Stimulated activated naive CD8-positive, alpha-beta T cell treated with anti-CD3 and anti-CD28 coated beads, Interleukin-15, amount 100 ng/mL, for 72 hours (primary cell): Measurements from ENCODE around the gene FAM13C.

Source experiments
- ATAC-seq: fragments of 150-1000 bp; cut with Tn5 transposase; 2 replicates; pipeline ENCODE4 v1.10.0; 2021; ENCODE audit warnings: mild to moderate bottlenecking, moderate library complexity
- DNase-seq, 2 donors: peaks; one replicate each; pipeline ENCODE4 v3.0.0; 2021 to 2022
- H3K27ac Mint-ChIP-seq, 2 donors: one replicate each; pipeline ENCODE4 v1.8.0; 2022; ENCODE audit warnings: mild to moderate bottlenecking in 2 of 2, mixed read lengths in 2 of 2, moderate library complexity in 2 of 2
- H3K27me3 Mint-ChIP-seq: one replicate; pipeline ENCODE4 v1.8.0; 2022; ENCODE audit warnings: mixed read lengths
- H3K4me1 Mint-ChIP-seq: one replicate; pipeline ENCODE4 v1.8.0; 2022; ENCODE audit warnings: mild to moderate bottlenecking, mixed read lengths
- H3K4me3 Mint-ChIP-seq, 2 donors: one replicate each; pipeline ENCODE4 v1.8.0; 2022; ENCODE audit warnings: mild to moderate bottlenecking in 2 of 2, mixed read lengths in 2 of 2, moderate library complexity in 1 of 2
- H3K9me3 Mint-ChIP-seq, 2 donors: one replicate each; pipeline ENCODE4 v1.8.0; 2022; ENCODE audit warnings: mixed read lengths in 2 of 2

The FAM13C gene

DNA sequence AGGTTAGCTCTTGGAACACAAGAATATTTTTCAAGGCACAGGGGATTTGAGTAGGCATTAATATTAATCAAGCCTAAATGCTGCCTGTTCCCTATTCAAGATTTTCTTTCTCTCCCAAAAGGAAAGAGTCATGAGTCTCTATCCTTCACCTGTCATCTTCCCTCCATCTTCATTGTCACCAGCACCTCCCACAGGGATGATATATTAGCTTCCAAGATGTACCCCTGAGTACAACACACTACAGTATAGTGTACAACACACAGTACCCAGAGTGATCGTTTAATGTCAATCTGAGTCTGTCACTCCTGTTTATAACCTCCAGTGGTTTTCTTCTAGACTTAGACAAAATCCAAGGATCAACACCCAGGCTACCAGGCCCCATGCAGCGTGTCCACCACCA, 50.1 kb downstream of the FAM13C start:
- no peak for ATAC-seq
- H3K27me3 Mint-ChIP-seq, result no peaks in the 10 kb centered on the region
- no peak overlapping the region for H3K4me3 Mint-ChIP-seq
- no peaks in the 10 kb centered on the region for H3K4me1 Mint-ChIP-seq
- peaks cover 0 to 11% of the 10 kb centered on the region in 2 donors for H3K9me3 Mint-ChIP-seq
- H3K27ac Mint-ChIP-seq, result no peak overlapping the region
- DNase-seq, result no peak

DNA sequence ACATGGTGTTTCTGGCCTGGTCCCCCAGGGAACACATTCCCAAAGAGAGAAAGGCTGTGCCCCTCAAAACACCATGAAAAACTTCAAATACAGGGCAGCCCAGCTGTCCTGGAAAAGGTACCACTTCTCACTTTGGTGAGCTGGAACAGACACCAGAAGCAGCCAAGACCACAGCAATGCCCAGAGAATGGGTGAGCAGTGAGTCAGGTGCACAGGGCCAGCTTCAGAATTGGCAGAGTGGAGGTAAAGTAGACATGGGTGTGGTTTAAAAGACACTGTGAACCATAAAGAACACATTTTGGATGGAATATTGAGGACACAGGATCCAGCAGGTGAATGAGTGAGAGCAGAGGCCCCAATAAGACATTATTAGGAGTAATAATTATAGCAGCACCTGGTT, 51.3 kb downstream of the FAM13C start:
- Mint-ChIP-seq H3K27ac (no peak overlapping the region), H3K4me1 (no peaks in the 10 kb centered on the region), H3K27me3 (no peaks in the 10 kb centered on the region), H3K9me3 (peaks cover 0 to 11% of the 10 kb centered on the region in 2 donors), H3K4me3 (no peak overlapping the region)
- DNase-seq, result no peak
- no peak for ATAC-seq

DNA sequence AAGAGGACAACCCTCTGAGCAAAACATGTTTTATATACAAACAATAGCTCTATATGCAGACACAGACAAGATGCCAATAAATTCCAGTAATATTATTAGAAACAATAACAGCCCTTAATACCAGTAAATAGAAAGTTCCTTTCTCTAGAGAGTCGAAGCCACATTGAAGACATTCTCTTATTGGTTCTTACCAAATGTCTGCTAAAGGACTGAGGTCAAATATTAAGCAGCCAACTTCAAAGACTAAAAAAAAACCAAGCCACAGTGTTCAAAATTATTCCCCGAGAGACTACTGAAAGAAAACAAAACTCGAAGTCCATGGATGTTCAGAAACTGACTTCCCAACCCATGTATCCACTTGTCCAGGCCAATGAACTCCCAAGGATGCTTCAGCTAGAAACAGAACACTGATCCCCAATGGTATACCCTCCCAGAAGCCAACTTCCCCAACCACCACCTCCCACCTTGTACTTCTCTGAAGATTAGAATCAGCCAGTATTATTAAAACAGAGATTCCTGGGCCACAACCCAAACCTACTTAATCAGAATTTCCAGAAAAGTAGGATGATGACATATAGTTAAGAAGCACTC, 51.9 kb downstream of the FAM13C start:
- DNase-seq, result no peak
- H3K4me3 Mint-ChIP-seq, result no peak overlapping the region
- H3K4me1 Mint-ChIP-seq, result no peaks in the 10 kb centered on the region
- no peaks in the 10 kb centered on the region for H3K27me3 Mint-ChIP-seq
- no peak for ATAC-seq
- peaks cover 0 to 11% of the 10 kb centered on the region in 2 donors for H3K9me3 Mint-ChIP-seq
- H3K27ac Mint-ChIP-seq, result no peak overlapping the region

DNA sequence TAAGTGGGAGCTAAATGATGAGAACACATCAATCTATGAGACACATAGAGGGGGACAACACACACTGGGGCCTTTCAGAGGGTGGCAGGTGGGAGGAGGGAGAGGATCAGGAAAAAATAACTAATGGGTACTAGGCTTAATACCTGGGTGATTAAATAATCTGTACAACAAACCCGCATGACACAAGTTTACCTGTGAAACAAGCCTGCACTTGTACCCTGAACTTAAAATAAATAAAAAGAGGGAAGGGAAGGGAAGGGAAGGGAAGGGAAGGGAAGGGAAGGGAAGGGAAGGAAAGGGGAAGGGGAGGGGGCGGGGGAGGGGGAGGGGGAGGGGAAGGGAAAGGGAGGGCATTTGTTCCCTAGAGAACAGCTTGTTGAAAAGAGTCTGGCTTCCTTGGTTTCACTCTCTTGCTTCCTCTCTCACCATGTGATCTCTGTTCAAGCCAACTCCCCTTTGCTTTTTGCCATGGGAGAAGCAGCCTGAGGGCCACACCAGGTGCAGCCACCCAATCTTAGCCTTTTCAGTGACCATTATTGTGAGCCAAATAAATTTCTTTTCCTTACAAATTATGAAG, 57.7 kb downstream of the FAM13C start:
- Mint-ChIP-seq H3K4me1 (no peaks in the 10 kb centered on the region), H3K27me3 (no peaks in the 10 kb centered on the region), H3K9me3 (peaks cover 0 to 9% of the 10 kb centered on the region in 2 donors), H3K4me3 (no peak overlapping the region), H3K27ac (no peak overlapping the region)
- no peak for DNase-seq
- no peak for ATAC-seq

- no peaks in the 10 kb centered on the region for H3K9me3 Mint-ChIP-seq
- no peak overlapping the region for H3K4me3 Mint-ChIP-seq
- no peaks in the 10 kb centered on the region for H3K27me3 Mint-ChIP-seq
- no peak for DNase-seq
- H3K4me1 Mint-ChIP-seq, result no peaks in the 10 kb centered on the region
- no peak for ATAC-seq
- peak overlapping the region in 1 of 2 donors; percentile 28 for H3K27ac Mint-ChIP-seq
Observed at GRCh38 chr10:59303018-59303417, 59.3 kb downstream of the FAM13C start.

DNA sequence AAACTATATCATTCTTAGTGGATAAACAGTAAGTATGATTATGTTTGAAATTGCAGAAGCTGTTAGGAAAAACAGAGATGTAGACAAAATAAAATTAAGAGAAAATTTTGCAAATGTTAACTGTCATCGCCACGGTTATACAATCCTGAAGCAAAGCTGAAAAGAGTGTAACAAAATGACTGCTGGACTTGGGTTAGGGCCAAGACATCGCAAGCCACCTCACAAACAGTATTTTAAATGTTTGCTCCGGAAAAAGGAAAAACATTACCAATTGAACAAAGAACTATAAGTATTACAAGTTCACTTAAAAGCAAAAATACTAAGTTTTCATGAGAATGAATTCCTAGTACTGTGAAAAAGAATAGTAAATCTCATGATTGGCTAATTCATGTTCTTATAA, 60.0 kb downstream of the FAM13C start:
- Mint-ChIP-seq H3K27ac (no peak overlapping the region), H3K9me3 (no peaks in the 10 kb centered on the region), H3K4me1 (no peaks in the 10 kb centered on the region), H3K4me3 (no peak overlapping the region), H3K27me3 (no peaks in the 10 kb centered on the region)
- DNase-seq, result no peak
- no peak for ATAC-seq

DNA sequence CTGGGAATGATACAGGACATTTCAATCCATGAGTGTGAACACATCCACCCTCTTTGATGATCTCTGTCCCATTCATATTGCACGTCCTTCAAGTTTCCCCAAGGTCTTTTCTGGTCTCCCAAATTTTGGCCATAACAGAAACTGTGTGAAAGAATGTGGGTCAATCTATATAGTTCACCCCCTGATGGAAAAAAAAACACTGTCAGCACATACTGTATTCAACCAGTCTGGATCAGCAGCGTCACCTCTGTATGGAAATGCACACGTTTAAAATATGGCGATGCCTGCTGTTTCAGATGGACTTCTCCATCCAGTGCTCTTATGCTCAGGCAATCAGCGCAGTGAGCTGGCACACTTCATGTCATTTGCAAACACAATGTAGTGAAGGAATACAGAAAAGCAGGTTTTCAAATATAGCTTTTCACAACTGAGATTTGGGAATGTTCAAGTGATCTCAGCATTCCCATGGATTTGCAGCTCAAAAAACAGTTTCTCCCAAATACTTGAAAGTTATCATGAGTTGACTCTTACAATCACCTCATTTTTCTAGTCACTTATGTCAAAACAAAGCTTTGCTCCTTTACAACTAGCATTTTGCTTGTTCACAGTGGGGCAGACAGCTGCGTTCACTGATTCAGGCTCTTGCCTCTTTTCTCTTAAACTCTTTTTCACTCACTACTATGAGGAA, 61.1 kb downstream of the FAM13C start:
- Mint-ChIP-seq H3K4me3 (no peak overlapping the region), H3K4me1 (no peaks in the 10 kb centered on the region), H3K27ac (no peak overlapping the region), H3K27me3 (no peaks in the 10 kb centered on the region), H3K9me3 (no peaks in the 10 kb centered on the region)
- ATAC-seq, result no peak
- DNase-seq, result no peak

DNA sequence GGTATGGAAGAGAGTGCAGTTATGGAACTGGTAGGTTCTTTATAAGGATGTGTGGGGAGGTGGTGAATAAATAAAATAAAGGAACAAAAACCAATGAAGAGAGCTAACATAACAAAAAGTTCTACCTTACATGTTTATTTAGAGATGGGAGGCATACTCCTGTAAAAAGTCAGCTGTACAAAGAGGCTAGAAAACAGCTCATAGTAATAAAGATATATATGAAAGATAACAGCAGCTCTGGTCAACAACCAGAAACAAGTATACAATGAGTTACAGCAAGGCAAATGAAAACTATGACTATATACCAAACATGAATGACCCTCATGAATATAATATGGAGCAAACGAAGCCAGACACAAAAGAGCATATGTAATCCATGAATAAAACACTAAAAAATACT, 62.0 kb downstream of the FAM13C start:
- ATAC-seq (no peak), DNase-seq (no peak)

DNA sequence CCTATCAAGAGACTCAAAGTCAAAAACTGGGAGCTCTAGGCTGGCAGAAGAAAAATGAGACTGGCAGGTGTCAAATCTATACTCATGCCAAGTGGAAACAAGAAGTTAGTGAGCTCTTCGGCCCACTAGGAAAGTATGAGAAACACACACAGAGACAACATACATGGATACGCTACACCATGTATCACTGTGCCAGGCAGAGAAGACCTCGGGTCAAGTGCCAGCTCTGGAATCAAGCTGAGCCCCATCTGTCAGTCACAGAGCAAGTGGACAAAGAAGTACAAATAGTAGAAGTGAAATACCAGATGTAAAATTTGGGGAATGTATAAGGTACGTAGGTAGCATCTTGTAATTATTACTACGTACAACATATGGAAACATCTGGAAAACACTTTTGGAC, 62.4 kb downstream of the FAM13C start:
- Mint-ChIP-seq H3K4me3 (no peak overlapping the region), H3K4me1 (no peaks in the 10 kb centered on the region), H3K9me3 (no peaks in the 10 kb centered on the region), H3K27me3 (no peaks in the 10 kb centered on the region), H3K27ac (no peak overlapping the region)
- no peak for DNase-seq
- no peak for ATAC-seq

More for the DNA sequence above, 62.0 kb downstream of the FAM13C start:
- Mint-ChIP-seq H3K9me3 (no peaks in the 10 kb centered on the region), H3K4me3 (no peak overlapping the region), H3K4me1 (no peaks in the 10 kb centered on the region), H3K27me3 (no peaks in the 10 kb centered on the region), H3K27ac (no peak overlapping the region)

GRCh38 chr10:59290448-59290847, 71.9 kb downstream of the FAM13C start:
- H3K9me3 Mint-ChIP-seq, result no peaks in the 10 kb centered on the region
- no peaks in the 10 kb centered on the region for H3K27me3 Mint-ChIP-seq
- no peak overlapping the region for H3K4me3 Mint-ChIP-seq
- no peaks in the 10 kb centered on the region for H3K4me1 Mint-ChIP-seq
- DNase-seq, result no peak
- no peak for ATAC-seq
- no peak overlapping the region for H3K27ac Mint-ChIP-seq

- ATAC-seq, result no peak
- Mint-ChIP-seq H3K4me1 (no peaks in the 10 kb centered on the region), H3K9me3 (peaks cover 0 to 3% of the 10 kb centered on the region in 2 donors), H3K4me3 (no peak overlapping the region), H3K27ac (no peak overlapping the region), H3K27me3 (peaks cover 3% of the 10 kb centered on the region)
- DNase-seq, result no peak
Observed at GRCh38 chr10:59289853-59290252, 72.5 kb downstream of the FAM13C start.

- Mint-ChIP-seq H3K27ac (no peak overlapping the region), H3K4me1 (no peaks in the 10 kb centered on the region), H3K27me3 (peaks cover 11% of the 10 kb centered on the region), H3K9me3 (peaks cover 0 to 8% of the 10 kb centered on the region in 2 donors), H3K4me3 (no peak overlapping the region)
- no peak for DNase-seq
- ATAC-seq, result no peak
Observed at GRCh38 chr10:59287587-59288255, 74.6 kb downstream of the FAM13C start.

- H3K4me3 Mint-ChIP-seq, result no peak overlapping the region
- no peaks in the 10 kb centered on the region for H3K4me1 Mint-ChIP-seq
- no peak for DNase-seq
- H3K27me3 Mint-ChIP-seq, result peaks cover 11% of the 10 kb centered on the region
- peaks cover 0 to 8% of the 10 kb centered on the region in 2 donors for H3K9me3 Mint-ChIP-seq
- no peak overlapping the region for H3K27ac Mint-ChIP-seq
- ATAC-seq, result no peak
Observed at GRCh38 chr10:59285848-59286247, 76.5 kb downstream of the FAM13C start.

GRCh38 chr10:59285073-59285472, 77.3 kb downstream of the FAM13C start:
- no peak overlapping the region for H3K27ac Mint-ChIP-seq
- no peak overlapping the region for H3K4me3 Mint-ChIP-seq
- no peaks in the 10 kb centered on the region for H3K4me1 Mint-ChIP-seq
- no peak for ATAC-seq
- peaks cover 11% of the 10 kb centered on the region for H3K27me3 Mint-ChIP-seq
- peaks cover 0 to 8% of the 10 kb centered on the region in 2 donors for H3K9me3 Mint-ChIP-seq
- DNase-seq, result no peak

GRCh38 chr10:59284118-59284975, 78.0 kb downstream of the FAM13C start:
- Mint-ChIP-seq H3K27ac (peak overlapping the region in 1 of 2 donors; percentile 55), H3K4me1 (no peaks in the 10 kb centered on the region), H3K4me3 (no peak overlapping the region), H3K27me3 (peaks cover 11% of the 10 kb centered on the region), H3K9me3 (peaks cover 0 to 8% of the 10 kb centered on the region in 2 donors)
- DNase-seq (no peak), ATAC-seq (peak; percentile 53)
